Left hindlimb (tissue), 1 donor: ENCODE results near the gene NOP53.
"Not testable (repeated sequence)": the region's sequence is repeated elsewhere in the genome, so short reads cannot be mapped to it uniquely, and the experiment has no call there.

Experiments used
- DNase-seq: peaks from one replicate; pipeline ENCODE4 v3.0.0-alpha.2; 2018

The NOP53 gene

GRCh38 chr19:47718415-47719046 is 26.8 kb upstream of the NOP53 start:
- DNase-seq = peak; percentile 29

DNA sequence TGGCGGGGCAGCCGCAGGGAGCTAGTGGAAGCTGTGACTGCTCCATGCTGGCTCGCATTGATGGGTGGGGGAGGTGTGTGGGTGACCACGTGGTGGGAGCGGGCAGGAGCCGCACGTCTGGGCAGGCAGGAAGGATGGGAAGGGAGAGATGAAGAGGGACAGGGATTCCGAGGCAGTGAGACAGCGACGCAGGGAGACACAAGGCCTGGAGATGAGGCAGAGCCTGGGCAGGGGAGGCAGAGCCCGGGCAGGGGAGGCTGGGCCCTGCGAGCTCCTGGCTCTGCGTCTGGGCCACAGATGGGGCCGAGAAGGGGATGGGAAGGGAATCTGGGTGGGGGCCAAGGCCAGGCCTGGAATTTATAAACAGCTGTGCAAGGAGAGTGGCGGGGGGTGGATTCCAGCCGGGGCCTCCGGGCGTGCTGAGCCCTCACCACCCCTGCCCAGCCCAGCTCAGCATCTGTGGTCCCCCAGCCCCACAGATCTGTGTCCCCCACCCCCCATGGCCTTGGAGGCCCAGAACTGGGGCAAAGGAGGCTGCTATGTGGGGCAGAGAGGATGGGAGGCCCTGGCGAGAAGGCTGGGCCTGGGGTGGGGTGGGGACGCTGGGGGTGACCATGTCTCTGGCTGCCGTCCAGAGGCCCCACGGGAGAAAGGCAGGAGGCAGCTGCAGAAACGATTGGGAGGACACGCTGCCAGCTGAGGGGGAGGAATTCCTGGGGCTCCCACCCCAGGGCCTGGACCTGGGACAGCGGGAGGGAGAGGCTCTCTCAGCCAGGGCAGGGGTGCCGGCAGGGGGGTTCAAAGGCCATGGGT is 26.1 kb upstream of the NOP53 start:
- DNase-seq = peak; percentile 97

DNA sequence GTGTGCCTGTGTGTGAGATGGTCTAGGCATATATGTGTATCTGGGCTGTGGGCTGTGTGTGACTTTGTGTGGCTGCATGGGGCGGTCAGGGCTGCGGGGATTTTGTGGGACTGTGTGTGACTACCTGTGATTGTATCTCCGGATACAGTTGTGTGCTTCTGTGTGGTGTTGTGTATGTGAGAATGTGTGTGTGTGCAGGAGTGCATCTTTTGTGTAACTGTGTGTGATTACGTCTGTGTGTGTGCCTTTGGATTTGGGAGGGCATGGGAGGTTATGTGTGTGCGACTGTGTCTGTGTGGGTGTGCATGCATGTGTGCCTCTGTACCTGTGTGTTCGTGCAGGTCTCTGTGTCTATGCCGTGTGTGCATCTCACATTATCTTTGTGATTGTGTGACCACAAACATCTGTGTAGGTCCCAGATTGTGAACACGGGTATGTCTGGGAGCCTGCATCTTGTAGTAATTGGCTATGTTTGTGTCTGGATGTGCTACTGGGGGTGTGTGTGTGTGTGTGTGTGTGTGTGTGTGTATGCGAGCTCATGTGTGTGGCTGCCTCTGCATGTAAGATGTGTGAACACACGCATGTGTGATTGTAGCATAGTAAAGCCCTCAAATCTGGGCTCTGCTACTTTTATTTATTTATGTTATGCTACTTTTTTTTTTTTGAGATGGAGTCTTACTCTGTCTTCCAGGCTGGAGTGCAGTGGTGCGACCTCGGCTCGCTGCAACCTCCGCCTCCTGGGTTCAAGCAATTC is 24.5 kb upstream of the NOP53 start:
- DNase-seq = peak; percentile 35

- DNase-seq = peak; percentile 76
Observed at GRCh38 chr19:47723581-47723940, 21.8 kb upstream of the NOP53 start.

GRCh38 chr19:47725759-47726401 is 19.5 kb upstream of the NOP53 start:
- DNase-seq = peak; percentile 10

DNA sequence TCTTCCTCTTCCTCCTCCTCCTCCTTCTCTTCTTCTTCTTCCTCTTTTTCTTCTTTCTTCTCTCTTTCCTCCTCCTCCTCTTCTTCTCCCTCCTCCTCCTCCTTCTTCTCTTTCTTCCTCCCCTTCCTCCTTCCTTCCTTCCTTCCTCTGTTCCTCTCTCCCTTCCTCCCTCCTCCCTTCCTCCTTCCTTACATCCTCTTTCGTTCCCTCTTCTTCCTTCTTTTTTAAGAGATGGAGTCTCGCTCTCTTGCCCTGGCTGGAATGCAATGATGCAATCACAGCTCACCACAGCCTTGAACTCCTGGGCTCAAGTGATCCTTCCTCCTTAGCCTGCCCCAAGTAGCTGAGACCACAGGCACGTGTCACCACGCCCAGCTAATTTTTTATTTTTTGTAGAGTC is 18.9 kb upstream of the NOP53 start:
- DNase-seq = peak; percentile 3

DNA sequence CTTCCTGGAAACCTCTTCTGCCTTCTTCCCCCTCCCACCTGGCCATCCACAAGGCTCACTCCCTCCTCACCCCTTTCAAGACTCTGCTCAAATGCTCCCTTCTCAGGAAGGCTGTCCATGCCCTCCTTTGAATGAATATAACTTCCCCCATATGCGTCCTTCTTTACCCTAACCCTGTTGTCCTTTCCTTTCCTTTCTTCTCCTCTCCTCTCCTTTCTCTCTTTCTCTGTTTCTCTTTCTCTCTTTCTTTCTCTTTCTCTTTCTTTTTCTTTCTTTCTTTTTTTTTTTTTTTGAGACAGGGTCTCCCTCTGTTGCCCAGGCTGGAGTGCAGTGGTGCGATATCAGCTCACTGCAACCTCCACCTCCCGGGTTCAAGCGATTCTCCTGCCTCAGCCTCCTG is 17.1 kb upstream of the NOP53 start:
- DNase-seq = not testable (repeated sequence)

GRCh38 chr19:47729468-47729798 is 15.9 kb upstream of the NOP53 start:
- peak; percentile 84 for DNase-seq

DNA sequence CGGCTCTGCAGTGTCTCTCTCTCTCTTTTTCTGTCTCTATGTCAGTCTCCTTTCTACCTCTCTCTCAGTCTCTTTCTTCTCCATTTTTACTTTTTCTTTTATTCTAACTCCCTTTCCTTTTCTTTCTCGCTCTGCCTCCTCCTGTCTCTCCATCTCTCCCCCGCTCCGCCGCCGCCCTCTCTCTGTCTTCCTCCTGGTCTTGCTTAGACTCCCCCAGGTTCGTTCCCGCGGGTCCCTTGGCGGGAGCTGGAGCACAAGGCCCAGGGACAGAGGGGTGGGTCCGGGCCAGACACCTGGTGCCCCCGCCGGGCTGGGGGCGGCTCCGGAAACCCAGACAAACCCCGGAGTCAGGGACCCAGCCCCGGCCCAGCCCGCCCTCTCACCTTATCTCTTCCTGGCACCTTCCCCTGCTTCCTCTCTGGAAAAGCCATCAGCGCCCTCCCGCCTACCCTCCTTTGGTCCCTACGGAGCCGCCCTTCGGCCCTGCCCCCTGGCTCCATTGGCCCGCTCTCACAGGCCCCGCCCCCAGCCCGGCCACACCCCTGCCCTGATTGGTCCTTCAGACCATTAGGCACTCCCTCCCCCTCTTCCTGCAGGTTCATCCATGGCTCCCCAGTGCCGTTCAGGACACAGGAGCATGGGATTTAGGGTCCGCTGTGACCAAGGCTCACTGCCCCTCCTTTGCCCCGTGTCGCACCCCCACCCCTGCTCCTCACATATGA is 15.4 kb upstream of the NOP53 start:
- peak; percentile 63 for DNase-seq

- DNase-seq = no peak
Observed at GRCh38 chr19:47730521-47730889, 14.8 kb upstream of the NOP53 start.

GRCh38 chr19:47730910-47731309 is 14.4 kb upstream of the NOP53 start:
- no peak for DNase-seq

DNA sequence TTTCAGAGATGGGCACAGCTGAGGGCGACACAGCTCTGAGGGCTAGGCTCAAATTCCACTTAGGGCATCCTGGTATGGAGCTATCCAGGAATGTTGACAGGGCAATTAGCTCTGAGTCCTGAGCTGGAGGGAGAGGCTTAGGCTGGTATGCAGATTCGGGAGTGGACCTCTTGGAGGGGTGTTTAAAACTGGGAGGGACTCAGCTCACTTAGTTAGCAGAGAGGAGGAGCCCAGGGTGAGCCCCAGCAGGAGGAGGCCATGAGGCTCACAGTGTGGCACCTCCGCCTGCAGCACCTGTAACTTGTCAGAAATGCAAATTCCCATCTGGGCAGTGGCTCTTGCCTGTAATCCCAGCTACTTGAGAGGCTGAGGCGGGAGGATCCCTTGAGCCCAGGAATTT is 10.2 kb upstream of the NOP53 start:
- DNase-seq = no peak

- no peak for DNase-seq
Observed at GRCh38 chr19:47740866-47741519, 4.4 kb upstream of the NOP53 start.

DNA sequence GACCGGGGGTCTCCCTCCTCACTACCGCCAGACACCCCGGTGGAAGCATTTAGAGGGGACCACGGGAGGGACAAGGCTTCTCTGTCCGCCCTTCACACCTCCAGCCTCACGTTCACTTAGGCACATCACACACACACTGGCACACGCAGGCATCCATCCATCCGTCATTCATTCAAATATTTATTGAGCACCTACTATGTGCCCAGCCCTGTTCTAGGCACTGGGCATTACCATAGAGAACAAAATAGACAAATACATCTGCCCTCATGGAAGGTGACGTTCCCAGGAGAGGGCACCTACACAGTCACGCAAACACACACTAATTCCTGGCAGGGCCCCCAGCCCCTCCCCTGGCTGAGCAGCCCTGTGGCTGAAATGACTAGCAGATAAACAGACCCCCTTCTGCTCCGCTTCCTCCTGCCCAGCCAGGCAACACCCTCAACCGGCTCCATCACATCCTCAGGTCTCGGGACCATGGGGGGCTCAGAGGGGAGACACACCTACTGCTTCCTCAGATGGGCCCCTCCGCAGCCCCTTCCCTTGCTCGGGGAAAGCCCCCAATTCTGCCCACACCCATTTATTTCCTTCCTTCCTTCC is 3.7 kb upstream of the NOP53 start:
- DNase-seq = no peak

DNA sequence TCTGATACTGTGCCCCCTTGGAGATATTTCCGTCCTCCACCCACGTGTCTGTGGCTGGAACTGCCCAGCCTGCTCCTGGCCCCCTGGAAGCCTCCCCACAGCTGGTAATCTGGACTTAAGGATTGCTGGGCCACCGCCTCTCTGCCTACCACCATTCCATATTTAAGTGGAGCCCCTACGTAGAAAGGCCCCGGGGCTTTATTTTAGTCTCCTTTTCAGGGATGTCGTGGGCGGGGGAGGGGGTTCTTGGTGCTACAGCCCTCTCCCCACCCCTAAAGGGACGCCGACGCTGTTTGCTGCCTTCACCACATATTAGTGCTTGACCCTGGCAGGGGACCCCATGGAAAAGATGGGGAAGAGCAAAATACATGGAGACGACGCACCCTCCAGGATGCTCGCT is 2.7 kb upstream of the NOP53 start:
- peak; percentile 62 for DNase-seq

DNA sequence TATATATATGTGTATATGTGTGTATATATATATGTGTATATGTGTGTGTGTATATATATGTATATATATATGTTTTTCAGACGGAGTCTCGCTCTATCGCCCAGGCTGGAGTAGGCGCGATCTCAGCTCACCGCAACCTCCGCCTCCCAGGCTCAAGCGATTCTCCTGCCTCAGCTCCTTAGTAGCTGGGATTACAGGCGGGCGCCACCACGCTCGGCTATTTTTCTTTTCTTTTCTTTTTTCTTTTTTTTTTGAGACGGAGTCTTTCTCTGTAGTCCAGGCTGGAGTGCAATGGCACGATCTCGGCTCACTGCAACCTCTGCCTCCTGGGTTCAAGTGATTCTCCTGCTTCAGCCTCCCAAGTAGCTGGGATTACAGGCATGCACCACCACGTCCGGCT is 783 bp downstream of the NOP53 start:
- DNase-seq = not testable (repeated sequence)

GRCh38 chr19:47749326-47749725 is 4.0 kb downstream of the NOP53 start:
- no peak for DNase-seq

- no peak for DNase-seq
Observed at GRCh38 chr19:47750752-47751151, 5.4 kb downstream of the NOP53 start.

- DNase-seq = no peak
Observed at GRCh38 chr19:47752440-47753211, 7.3 kb downstream of the NOP53 start.

DNA sequence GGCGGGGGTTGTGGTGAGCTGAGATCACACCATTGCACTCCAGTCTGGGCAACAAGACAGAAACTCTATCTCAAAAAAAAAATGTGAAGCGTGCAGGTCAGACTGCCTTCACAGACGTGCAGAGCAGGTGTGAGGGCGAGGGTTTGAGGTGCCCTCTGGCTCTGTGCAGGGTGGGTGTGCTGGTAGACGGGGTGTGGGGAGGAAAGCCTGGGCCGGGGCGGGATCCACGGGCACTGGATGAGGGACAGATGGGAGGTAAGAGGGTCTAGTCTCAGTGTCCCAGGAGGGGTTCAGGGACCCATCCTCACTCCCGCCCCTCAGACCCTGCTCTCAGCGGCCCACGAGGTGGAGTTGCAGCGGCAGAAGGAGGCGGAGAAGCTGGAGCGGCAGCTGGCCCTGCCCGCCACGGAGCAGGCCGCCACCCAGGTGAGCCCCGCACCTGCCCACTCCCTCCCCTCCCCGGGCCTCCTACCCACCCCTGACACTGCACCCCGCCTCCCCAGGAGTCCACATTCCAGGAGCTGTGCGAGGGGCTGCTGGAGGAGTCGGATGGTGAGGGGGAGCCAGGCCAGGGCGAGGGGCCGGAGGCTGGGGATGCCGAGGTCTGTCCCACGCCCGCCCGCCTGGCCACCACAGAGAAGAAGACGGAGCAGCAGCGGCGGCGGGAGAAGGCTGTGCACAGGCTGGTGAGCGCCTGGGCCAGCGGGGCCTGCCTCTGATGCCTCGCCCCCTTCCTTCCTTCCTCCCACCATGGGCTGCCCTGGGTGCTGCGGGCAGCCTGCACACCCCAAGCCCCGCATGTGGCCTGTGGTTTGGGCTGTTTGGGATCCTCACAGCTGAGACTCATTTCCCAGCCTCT is 9.1 kb downstream of the NOP53 start:
- DNase-seq = no peak
